ENCODE data around the gene ANKMY2. TPM values are rescaled to one million over a fixed set of nuclear protein-coding genes. Genes with fewer than 3 reads are reported as not detected.
A peak's percentile ranks its signal among the peaks of the same experiment; 100 is the strongest.

ANKMY2 gene
- polyA plus RNA-seq, 6 donors from 2014 or later, result 7.6 to 19.8 (median 14.7) TPM

DNA sequence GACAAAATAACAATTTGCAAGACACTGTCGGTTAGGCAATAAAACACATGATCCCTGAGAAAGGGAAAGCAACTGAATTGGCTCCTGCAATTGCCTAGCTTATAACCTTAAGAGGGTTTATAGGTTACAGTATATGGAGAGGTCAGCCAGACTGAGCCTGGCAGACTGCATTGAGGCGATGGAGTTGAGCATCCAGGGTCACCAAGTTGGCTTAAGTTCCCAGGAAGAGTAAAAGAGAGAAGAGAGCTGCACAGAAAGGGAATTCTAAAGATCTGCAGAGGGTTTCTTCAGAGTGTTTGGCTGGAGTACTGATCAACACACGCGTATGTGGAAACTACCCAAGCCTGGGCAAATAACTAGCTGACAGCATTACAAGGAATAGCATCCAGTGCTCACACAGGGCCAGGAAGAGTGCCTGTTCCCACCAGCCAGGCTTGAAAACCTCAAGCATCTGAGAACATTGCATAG lies 11.2 kb downstream of the ANKMY2 start:
- peak overlapping the region in 1 of 6 donors; percentile 78 for H3K27ac Mint-ChIP-seq
- ATAC-seq (ENCODE audit: low read depth in 2 of 2) (no peak), DNase-seq (no peak)
- H3K9me3 Mint-ChIP-seq, result no peaks in the 10 kb centered on the region
- no peak overlapping the region for H3K4me3 Mint-ChIP-seq
- H3K36me3 Mint-ChIP-seq, result peaks cover 13% of the 10 kb centered on the region in 2 donors
- H3K27me3 Mint-ChIP-seq, result no peaks in the 10 kb centered on the region
- H3K4me1 Mint-ChIP-seq, result peaks cover 0 to 6% (median 0%) of the 10 kb centered on the region in 3 donors

DNA sequence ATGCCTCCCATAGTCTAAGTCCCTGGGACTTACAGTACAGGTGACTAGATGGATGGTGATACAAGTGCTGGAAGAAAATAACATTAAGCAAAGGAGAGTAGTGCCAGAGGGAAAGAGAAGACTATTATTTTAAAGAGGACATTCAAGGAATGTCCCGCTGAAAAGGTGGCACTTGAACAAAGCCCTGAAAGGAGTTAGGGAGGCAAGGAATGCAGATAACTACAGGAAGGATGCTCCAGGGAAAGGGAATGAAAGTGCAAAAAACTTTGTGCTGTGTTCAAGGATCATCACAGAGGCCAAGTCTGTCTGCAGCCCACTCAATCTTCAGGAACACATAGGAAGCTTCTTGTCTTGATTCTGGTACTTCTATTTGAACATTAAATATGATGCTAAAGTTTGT lies 14.9 kb downstream of the ANKMY2 start:
- no peaks in the 10 kb centered on the region for H3K4me1 Mint-ChIP-seq
- peak overlapping the region in 1 of 6 donors; percentile 7 for H3K27ac Mint-ChIP-seq
- no peak overlapping the region for H3K4me3 Mint-ChIP-seq
- H3K27me3 Mint-ChIP-seq, result no peaks in the 10 kb centered on the region
- H3K9me3 Mint-ChIP-seq, result no peaks in the 10 kb centered on the region
- no peak for ATAC-seq (ENCODE audit: low read depth in 2 of 2)
- peaks cover 13% of the 10 kb centered on the region in 2 donors for H3K36me3 Mint-ChIP-seq
- DNase-seq, result no peak

DNA sequence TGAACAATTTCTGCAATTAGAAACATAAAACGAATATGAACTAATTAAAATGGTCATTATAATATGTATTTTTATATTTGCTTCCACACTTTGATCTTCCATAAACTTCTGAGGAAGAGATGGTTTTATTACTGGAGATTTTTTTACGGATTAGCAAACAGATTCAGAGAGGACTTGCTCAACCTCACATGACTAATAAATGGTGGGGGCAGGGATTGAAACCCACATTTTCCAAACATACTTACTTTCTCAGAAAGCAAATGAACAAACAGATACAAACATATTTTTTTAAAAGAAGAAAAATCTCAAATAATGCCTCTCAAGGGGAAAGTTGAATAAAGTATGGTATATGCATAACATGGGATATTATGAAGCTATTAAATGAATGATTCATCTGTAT lies 18.3 kb downstream of the ANKMY2 start:
- H3K27me3 Mint-ChIP-seq, result no peaks in the 10 kb centered on the region
- H3K4me3 Mint-ChIP-seq, result no peak overlapping the region
- ATAC-seq (ENCODE audit: low read depth in 2 of 2), result no peak
- H3K4me1 Mint-ChIP-seq, result no peaks in the 10 kb centered on the region
- no peak for DNase-seq
- H3K9me3 Mint-ChIP-seq, result no peaks in the 10 kb centered on the region
- H3K36me3 Mint-ChIP-seq, result peaks cover 7 to 9% of the 10 kb centered on the region in 2 donors
- H3K27ac Mint-ChIP-seq, result no peak overlapping the region

DNA sequence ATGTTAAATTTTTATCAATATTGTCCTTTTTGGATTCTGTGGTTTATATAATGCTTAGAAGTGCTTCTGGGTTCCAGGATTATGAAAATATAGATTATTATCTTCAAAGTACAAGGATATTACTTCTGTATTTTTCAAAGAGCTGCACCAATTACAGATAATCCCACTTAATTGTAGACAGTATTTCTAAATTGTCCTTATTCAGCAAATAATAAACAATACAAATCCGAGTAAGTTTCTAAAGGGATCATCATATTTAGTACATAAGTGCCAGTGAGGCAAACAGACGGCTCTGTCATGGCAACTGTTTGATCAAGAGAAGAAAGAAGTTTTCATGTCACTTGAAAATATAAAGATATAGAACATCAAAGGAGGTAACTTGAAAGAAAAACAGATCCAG lies 19.2 kb downstream of the ANKMY2 start:
- H3K9me3 Mint-ChIP-seq, result no peaks in the 10 kb centered on the region
- peaks cover 7 to 15% of the 10 kb centered on the region in 2 donors for H3K36me3 Mint-ChIP-seq
- H3K4me1 Mint-ChIP-seq, result no peaks in the 10 kb centered on the region
- no peak overlapping the region for H3K4me3 Mint-ChIP-seq
- no peak overlapping the region for H3K27ac Mint-ChIP-seq
- DNase-seq, result no peak
- no peak for ATAC-seq (ENCODE audit: low read depth in 2 of 2)
- no peaks in the 10 kb centered on the region for H3K27me3 Mint-ChIP-seq

DNA sequence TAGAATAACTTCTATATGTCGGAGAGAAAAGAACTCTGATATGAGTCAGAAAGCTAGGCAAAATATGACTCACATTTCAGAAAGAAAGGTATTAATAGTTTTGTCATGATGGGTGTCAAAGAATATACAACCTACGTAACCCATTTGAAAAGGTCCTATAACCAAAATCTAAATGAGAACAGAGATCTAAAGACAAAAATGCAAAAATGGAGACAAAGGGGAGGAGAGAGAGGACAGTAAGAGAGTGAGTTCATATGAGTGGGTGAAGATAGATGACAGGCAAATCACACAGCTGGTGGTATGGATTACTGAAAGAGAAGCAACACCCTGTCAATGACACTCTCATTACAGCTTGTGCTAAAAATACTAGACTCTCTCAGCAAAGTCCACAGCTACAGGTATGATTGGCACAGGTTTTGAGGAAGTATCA lies 25.6 kb downstream of the ANKMY2 start:
- DNase-seq (no peak), ATAC-seq (ENCODE audit: low read depth in 2 of 2) (peak; percentile 76 to 99)
- H3K4me3 Mint-ChIP-seq, result no peak overlapping the region

DNA sequence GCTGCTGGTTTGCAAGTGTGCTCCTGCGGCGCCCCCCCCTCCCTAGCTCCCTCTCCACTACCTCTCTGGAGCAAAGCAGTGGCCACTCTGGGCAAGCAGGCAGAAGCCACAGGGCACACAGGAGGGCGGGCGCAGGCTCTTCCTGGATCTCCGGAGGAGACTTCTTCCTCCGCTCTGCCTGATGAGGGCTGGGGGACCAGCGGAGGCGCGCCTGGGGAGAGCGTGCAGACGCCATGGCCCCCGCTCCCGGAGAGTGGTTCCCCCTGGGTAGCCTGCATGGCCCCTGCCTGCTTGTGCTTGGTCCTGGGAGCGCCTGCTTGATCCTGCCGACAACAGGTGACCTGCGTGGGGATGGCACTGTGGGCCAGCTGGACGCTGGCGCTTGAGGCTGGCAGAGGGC lies 29.0 kb downstream of the ANKMY2 start:
- Mint-ChIP-seq H3K4me1 (peaks cover 4 to 10% (median 7%) of the 10 kb centered on the region in 3 donors), H3K4me3 (no peak overlapping the region), H3K27me3 (no peaks in the 10 kb centered on the region), H3K36me3 (peaks cover 8 to 33% of the 10 kb centered on the region in 2 donors), H3K27ac (no peak overlapping the region), H3K9me3 (no peaks in the 10 kb centered on the region)
- ATAC-seq (ENCODE audit: low read depth in 2 of 2), result no peak
- no peak for DNase-seq

More for the DNA sequence above, 25.6 kb downstream of the ANKMY2 start:
- Mint-ChIP-seq H3K36me3 (peaks cover 22 to 30% of the 10 kb centered on the region in 2 donors), H3K27ac (peak overlapping the region in 2 of 6 donors; percentile 40 to 43), H3K9me3 (no peaks in the 10 kb centered on the region), H3K4me1 (peaks cover 4 to 10% (median 7%) of the 10 kb centered on the region in 3 donors), H3K27me3 (no peaks in the 10 kb centered on the region)

DNA sequence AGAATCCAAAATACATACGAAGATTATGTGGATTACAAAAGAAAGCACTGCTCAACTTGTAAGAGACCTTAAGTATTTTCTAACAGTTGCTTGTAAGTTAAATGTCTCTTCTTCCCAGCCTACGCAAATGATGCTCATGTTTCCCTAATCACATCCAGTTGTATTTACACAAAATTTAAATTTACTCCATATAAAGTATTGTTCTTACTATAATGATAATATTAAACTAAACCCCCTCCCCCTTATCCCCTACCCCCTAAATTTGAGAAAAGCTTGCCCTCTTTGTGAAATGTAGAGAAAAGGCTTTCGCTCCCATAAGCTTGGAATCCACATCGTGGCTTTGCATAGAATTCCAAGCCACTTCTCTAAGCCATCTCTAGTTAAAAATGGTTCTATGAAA lies 29.4 kb downstream of the ANKMY2 start:
- peaks cover 4 to 10% (median 7%) of the 10 kb centered on the region in 3 donors for H3K4me1 Mint-ChIP-seq
- no peak for DNase-seq
- H3K9me3 Mint-ChIP-seq, result no peaks in the 10 kb centered on the region
- no peak overlapping the region for H3K27ac Mint-ChIP-seq
- H3K27me3 Mint-ChIP-seq, result no peaks in the 10 kb centered on the region
- H3K4me3 Mint-ChIP-seq, result no peak overlapping the region
- ATAC-seq (ENCODE audit: low read depth in 2 of 2), result no peak
- peaks cover 7 to 29% of the 10 kb centered on the region in 2 donors for H3K36me3 Mint-ChIP-seq

DNA sequence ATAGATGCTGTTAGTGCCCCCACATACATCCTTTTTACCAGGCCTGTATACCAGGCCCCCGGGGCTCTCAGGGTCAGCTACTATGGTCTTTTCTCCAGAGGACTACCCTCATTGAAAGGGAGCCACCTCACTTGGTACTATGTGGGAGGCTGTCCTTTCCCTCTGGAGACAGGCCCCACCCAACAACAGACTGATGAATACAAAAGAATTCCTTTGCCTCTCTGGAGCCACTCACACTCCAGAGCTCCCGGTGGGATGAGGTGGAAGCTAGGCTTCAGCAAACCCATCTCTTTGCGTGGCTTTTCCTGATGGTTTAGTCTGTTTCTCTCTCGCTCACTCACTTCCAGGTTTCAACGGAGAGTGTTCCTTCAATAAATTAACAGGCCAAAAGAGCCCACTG lies 30.3 kb downstream of the ANKMY2 start:
- DNase-seq, result no peak
- H3K27me3 Mint-ChIP-seq, result no peaks in the 10 kb centered on the region
- no peak overlapping the region for H3K4me3 Mint-ChIP-seq
- peaks cover 7 to 12% (median 9%) of the 10 kb centered on the region in 3 donors for H3K4me1 Mint-ChIP-seq
- H3K27ac Mint-ChIP-seq, result no peak overlapping the region
- H3K9me3 Mint-ChIP-seq, result no peaks in the 10 kb centered on the region
- no peak for ATAC-seq (ENCODE audit: low read depth in 2 of 2)
- peaks cover 4 to 29% of the 10 kb centered on the region in 2 donors for H3K36me3 Mint-ChIP-seq

DNA sequence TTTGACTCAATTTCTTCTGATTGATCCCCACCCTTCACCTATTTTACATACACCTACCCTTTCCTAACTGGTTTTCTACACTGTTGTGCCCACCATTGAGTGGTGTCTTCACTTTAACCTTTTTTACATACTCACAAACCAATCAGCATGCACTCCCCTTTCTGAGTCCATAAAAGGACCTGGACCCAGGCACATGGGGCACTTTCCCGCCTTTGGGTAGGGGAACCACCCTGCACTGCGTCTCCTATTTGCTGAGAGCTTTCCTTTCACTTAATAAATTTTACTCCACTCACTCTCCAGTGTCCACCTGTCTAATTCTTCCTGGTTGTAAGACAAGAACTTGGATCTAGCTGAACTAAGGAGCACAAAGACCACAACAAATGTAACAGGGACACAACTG lies 33.8 kb downstream of the ANKMY2 start:
- H3K27ac Mint-ChIP-seq, result peak overlapping the region in 2 of 6 donors; percentile 1 to 12
- ATAC-seq (ENCODE audit: low read depth in 2 of 2), result no peak

DNA sequence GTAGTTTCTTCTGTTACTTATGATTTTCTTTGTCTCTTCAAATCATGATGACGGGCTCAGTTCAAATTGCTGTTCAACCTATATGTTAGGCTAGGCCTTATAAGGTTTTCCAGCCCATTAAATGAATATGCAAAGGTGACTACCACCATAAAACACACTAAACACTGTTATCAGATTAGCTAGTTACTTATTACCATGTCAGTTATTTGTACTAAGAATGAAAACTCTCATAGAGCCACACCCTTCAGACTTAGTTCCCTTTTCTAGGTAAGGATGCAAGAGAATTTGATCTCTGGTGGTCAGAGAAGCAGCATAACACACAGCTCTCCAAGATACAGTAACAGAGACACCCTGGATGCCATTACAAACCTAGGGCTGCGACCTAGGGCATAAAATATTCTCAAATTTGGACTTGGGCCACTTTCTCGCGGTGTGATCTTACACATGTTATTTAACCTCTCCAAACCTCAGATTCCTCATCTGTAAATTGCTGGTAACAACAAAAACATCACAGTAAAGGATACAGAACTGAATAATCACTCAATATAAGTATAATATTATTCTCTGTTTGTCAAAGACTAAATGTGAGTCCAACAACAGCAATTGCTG lies 35.6 kb downstream of the ANKMY2 start:
- no peak for DNase-seq
- Mint-ChIP-seq H3K9me3 (no peaks in the 10 kb centered on the region), H3K36me3 (peaks cover 0 to 14% of the 10 kb centered on the region in 2 donors), H3K4me3 (peak overlapping the region in 2 of 8 donors; percentile 4 to 5), H3K4me1 (peaks cover 11 to 14% (median 13%) of the 10 kb centered on the region in 3 donors), H3K27ac (peak overlapping the region in 3 of 6 donors; percentile 8 to 52 (median 44)), H3K27me3 (no peaks in the 10 kb centered on the region)
- ATAC-seq (ENCODE audit: low read depth in 2 of 2), result peak; percentile 64 to 85

More for the DNA sequence above, 33.8 kb downstream of the ANKMY2 start:
- no peak overlapping the region for H3K4me3 Mint-ChIP-seq
- H3K9me3 Mint-ChIP-seq, result no peaks in the 10 kb centered on the region
- H3K27me3 Mint-ChIP-seq, result no peaks in the 10 kb centered on the region
- DNase-seq, result no peak
- peaks cover 11 to 14% (median 13%) of the 10 kb centered on the region in 3 donors for H3K4me1 Mint-ChIP-seq
- peaks cover 0 to 21% of the 10 kb centered on the region in 2 donors for H3K36me3 Mint-ChIP-seq

DNA sequence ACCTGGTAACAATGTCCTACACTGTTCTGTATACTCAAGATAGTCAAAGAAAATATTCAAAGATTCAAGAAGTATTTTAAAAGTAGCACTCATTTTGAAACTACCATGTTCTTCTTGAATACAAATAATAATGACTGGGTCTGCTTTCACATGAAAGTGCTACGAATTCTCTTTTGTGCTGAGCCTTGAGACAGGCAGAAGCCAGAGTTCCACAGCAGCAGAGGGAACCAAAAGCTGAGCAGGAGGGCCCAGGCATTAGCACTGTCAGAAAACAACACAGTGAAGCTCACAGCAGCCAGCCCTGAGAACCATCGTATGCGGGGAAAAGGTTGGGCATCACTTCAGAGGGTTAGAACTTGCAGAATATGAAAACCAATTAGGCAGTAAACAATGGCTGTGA lies 38.9 kb downstream of the ANKMY2 start:
- Mint-ChIP-seq H3K36me3 (peaks cover 9 to 18% of the 10 kb centered on the region in 2 donors), H3K4me1 (peaks cover 11 to 14% (median 13%) of the 10 kb centered on the region in 3 donors), H3K4me3 (no peak overlapping the region), H3K27ac (peak overlapping the region in 1 of 6 donors; percentile 26), H3K9me3 (no peaks in the 10 kb centered on the region), H3K27me3 (no peaks in the 10 kb centered on the region)
- ATAC-seq (ENCODE audit: low read depth in 2 of 2) (no peak), DNase-seq (no peak)

DNA sequence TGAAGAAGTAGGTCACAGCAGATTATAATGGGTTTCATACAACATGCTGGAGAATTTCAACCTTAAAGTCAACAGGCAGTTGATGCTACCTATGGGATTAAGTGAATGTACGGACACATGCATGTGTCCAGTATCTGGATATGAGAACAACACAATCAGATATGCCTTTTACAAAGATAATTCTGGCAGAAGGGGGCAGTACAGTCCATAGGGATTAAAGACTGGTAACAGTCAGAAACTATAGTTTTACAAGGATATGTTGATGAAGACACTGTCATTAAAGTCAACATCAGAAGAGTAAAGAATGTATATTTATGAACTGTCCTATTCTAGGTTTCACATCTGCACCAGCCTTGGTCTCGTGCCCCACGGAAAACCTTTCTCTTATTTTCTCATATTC lies 41.5 kb downstream of the ANKMY2 start:
- Mint-ChIP-seq H3K27me3 (no peaks in the 10 kb centered on the region), H3K36me3 (peaks cover 22 to 30% of the 10 kb centered on the region in 2 donors), H3K4me1 (peaks cover 0 to under 1% (median 0%) of the 10 kb centered on the region in 3 donors), H3K9me3 (no peaks in the 10 kb centered on the region), H3K4me3 (no peak overlapping the region), H3K27ac (no peak overlapping the region)
- no peak for ATAC-seq (ENCODE audit: low read depth in 2 of 2)
- no peak for DNase-seq

DNA sequence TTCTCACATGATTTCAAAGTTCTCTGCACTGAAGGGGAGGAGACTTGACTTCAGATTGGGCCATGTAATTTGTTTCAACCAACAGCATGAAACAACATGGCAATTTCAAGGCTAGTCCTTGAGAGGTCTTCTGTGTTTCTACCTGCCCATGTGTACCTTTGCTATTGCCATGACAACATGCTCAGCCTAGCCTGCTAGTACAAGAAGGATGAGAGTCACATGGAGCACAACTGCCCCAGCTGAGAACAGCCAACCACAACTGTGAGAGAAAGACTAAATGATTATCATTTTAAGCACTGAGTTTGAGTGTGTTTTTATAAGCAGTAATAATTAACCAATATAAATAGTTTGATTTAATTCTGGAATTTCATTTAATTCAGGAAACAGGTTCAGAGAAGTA lies 41.9 kb downstream of the ANKMY2 start:
- no peaks in the 10 kb centered on the region for H3K4me1 Mint-ChIP-seq

DNA sequence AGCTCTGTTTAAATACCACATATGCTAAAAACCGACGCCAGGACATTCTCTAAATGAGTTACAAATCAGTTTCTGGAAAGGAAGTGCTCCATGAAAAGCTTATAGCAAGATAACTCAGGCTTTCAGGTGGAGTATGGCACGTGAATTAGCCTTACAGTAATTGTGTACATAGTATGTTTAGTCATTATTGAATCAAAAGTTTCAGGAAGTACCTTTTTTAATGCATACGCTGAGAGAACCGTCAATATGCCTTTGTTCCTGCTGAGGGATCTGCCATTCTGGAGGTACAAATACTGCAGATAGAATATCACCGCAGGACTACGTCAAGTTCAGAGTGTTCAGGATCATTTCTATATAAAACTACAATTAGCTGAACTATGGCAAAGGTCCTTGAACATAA lies 45.7 kb downstream of the ANKMY2 start:
- DNase-seq (no peak), ATAC-seq (ENCODE audit: low read depth in 2 of 2) (no peak)
- no peak overlapping the region for H3K4me3 Mint-ChIP-seq
- H3K36me3 Mint-ChIP-seq, result peaks cover 25 to 30% of the 10 kb centered on the region in 2 donors
- no peaks in the 10 kb centered on the region for H3K4me1 Mint-ChIP-seq
- H3K27me3 Mint-ChIP-seq, result no peaks in the 10 kb centered on the region
- no peaks in the 10 kb centered on the region for H3K9me3 Mint-ChIP-seq
- H3K27ac Mint-ChIP-seq, result no peak overlapping the region

More for the DNA sequence above, 41.9 kb downstream of the ANKMY2 start:
- DNase-seq (no peak), ATAC-seq (ENCODE audit: low read depth in 2 of 2) (no peak)
- Mint-ChIP-seq H3K27ac (no peak overlapping the region), H3K4me3 (no peak overlapping the region), H3K27me3 (no peaks in the 10 kb centered on the region), H3K36me3 (peaks cover 26 to 30% of the 10 kb centered on the region in 2 donors), H3K9me3 (no peaks in the 10 kb centered on the region)

All from naive B cell (primary cell).